Embryonic facial prominence (tissue), 1 donor: ENCODE measurements around the gene KCNC1.

Source experiments
- DNase-seq: peaks from one replicate; pipeline ENCODE4 v3.0.0-alpha.2; 2016; ENCODE audit errors: extremely low spot score

The KCNC1 gene

DNA sequence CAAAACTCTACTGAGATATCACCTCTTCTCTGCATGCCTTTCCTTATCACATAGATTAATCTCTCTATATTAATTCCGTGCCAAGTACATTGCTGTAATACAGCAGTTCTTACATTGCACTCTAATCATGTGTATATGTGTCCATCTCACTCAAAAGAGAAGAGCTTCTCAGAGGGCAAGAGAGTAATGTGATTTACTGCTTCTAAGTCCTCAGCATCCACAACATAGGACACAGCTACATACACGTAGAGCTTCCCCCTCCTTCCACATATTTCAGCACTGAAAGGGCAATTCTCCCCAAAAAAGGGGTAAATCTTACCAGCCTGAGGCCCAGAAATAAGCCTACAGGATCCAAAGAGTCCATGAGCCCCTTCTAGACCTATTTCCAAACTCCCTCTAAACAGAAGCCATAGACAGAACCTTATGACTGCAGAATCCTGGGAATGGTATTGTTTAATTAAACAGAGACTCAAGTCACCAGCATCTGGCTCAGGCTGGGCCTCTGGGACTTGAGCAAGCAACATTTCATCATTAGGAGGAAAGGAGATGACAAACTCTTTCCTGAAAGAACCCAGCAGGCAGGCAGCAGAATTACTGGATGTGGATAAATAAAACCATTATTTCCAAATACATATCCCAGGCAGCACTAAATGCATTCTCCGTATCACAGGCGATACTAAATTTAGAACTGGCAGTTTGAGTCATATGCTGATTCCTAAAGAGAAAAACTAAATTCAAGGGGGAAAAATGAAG lies 87.2 kb downstream of the KCNC1 start:
- DNase-seq, result no peak

GRCh38 chr11:17822401-17822781 lies 87.8 kb downstream of the KCNC1 start:
- DNase-seq, result no peak

GRCh38 chr11:17827006-17827405 lies 92.4 kb downstream of the KCNC1 start:
- no peak for DNase-seq

DNA sequence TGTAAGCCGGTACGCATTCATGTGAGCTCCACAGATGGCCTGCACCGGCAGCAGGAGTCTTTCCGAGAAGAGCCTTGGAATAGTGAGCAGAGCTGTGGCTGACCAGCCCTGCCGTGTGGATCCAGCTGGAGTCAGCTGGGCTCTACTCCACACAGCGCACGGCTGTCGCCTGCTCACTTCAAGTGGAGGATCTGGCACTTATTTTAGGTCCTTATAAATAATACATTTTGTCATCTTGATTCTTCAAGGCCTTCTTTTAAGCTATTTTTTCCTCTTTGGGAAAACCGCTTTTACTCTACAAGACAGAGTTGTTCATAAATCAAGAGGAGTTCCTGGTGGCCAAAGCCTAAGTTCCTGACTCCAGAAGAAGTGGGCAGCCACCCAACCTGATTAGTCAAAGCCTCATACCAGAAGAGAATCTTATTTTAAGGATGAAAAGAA lies 93.8 kb downstream of the KCNC1 start:
- no peak for DNase-seq

GRCh38 chr11:17831228-17831627 lies 96.6 kb downstream of the KCNC1 start:
- no peak for DNase-seq

DNA sequence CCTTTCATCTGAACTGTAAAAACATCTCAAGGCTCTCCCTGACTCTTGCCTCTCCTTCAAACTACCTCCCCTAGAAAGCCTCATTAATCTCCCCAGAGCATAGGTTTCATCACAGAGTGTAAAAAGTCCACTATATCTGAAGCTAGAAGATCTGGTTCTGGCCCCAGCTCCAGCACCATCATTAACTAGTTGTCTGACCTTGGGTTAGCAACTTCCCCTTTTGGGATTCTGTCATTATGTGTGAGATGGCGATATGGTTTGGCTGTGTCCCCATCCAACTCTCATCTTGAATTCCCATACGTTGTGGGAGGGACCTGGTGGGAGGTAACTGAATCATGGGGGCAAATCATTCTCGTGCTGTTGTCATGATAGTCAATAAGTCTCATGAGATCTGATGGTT lies 97.3 kb downstream of the KCNC1 start:
- no peak for DNase-seq
